HFFc6 (cell line): ENCODE measurements around the gene POU4F1. TPM values are rescaled to one million over a fixed set of nuclear protein-coding genes. Genes with fewer than 3 reads are reported as not detected.

Experiments used
- DNase-seq: peaks from one replicate; pipeline ENCODE4 v3.0.0-alpha.2; 2018
- H3K27ac Mint-ChIP-seq: 2 replicates; pipeline ENCODE4 v1.8.0; 2020; ENCODE audit warnings: mild to moderate bottlenecking, mixed read lengths
- H3K27me3 Mint-ChIP-seq: 2 replicates; pipeline ENCODE4 v1.8.0; 2021; ENCODE audit warnings: mild to moderate bottlenecking, moderate library complexity, mixed read lengths; ENCODE audit not compliant: insufficient read depth
- H3K36me3 Mint-ChIP-seq: 2 replicates; pipeline ENCODE4 v1.8.0; 2021; ENCODE audit warnings: low read depth, mixed read lengths
- H3K4me1 Mint-ChIP-seq: 2 replicates; pipeline ENCODE4 v1.8.0; 2020; ENCODE audit warnings: low read depth, mixed read lengths
- H3K4me3 Mint-ChIP-seq: 2 replicates; pipeline ENCODE4 v1.8.0; 2020; ENCODE audit warnings: mild to moderate bottlenecking, moderate library complexity, mixed read lengths
- H3K9me3 Mint-ChIP-seq: 2 replicates; pipeline ENCODE4 v1.8.0; 2020; ENCODE audit warnings: mild to moderate bottlenecking, mixed read lengths
- total RNA-seq, 6 experiments: library from RNA; stranded (reverse); fragmentation: NEBNext Ultra II Directional; extraction: Animal tissue kit (Norgen Biotek cat#: 25700); gene quantifications; 2 replicates in 1 of 6; 3 replicates in 5 of 6; pipeline ENCODE4 v1.2.3, GENCODE V29; 2021
- TF ChIP-seq, protein P1 (sequence below): fragments of 200-600 bp; sonication (generic); IDR thresholded peaks from 2 replicates; pipeline ENCODE4 v1.5.0; 2021; ENCODE audit warnings: antibody characterized with exemption, mild to moderate bottlenecking

POU4F1 gene
- total RNA-seq, 6 experiments from 2014 or later: not detected

DNA sequence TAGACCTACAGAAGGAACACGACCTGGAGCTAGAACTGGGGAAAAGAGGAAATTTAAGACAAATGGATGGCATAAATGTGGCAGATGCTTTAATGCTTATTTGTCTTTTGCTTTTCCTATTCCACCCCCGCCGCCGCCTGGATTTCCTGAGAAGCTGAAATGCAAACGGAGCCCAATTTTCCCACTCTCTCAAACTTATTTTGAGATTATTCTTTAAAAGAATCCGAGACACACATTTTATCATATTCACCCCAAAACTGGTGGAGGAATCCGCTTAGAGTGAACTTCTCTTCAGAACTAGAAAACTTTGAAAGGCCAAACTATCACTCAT is 5.8 kb downstream of the POU4F1 start:
- Mint-ChIP-seq H3K9me3 (no peaks in the 10 kb centered on the region; the same call in 1 of the 2 replicates), H3K36me3 (no peaks in the 10 kb centered on the region), H3K4me3 (no peak overlapping the region), H3K27ac (no peak overlapping the region), H3K4me1 (peaks cover 9% of the 10 kb centered on the region), H3K27me3 (peaks cover 63% of the 10 kb centered on the region)
- TF ChIP-seq, protein P1, sequence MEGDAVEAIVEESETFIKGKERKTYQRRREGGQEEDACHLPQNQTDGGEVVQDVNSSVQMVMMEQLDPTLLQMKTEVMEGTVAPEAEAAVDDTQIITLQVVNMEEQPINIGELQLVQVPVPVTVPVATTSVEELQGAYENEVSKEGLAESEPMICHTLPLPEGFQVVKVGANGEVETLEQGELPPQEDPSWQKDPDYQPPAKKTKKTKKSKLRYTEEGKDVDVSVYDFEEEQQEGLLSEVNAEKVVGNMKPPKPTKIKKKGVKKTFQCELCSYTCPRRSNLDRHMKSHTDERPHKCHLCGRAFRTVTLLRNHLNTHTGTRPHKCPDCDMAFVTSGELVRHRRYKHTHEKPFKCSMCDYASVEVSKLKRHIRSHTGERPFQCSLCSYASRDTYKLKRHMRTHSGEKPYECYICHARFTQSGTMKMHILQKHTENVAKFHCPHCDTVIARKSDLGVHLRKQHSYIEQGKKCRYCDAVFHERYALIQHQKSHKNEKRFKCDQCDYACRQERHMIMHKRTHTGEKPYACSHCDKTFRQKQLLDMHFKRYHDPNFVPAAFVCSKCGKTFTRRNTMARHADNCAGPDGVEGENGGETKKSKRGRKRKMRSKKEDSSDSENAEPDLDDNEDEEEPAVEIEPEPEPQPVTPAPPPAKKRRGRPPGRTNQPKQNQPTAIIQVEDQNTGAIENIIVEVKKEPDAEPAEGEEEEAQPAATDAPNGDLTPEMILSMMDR: no peak
- no peak for DNase-seq

DNA sequence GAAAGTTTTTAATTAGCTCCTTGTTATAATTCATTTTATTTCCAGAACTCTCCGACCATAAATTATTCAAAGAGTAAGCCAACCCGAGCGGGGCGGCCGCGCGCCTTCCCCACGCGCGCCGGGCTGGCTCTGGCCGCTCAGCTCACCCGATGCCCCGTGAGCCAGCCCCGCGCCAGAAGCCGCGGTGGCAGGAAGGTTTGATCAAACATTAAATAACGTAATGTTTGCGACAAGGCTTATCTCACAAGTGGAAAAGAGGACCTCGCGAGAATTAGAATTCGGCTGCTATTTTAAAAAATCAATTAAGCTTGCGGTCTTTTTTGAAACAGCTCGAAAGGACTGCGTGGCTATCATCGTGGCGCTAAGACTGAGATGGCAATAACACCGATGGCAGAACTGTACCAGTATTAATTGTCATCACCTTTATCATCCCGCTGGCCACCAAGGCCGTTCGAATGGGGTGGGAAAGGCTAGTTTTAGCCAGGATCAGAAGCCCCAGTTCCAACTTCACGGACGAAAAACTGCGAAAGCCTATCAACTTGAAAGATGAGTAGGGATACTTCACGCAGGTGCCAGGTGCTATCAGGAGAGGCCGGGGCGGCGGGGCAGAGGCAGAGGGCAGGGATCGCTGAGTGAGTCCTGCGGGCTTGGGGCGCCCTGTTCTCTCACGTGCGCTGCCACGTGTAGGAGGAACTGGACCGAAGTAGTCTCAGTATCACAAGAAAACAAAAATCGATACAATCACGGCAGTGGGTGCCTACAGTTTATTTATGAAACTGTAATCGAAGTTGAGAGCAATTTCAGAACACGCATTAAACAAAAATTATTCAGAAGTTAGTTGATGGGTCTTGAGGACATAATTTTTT is 6.4 kb downstream of the POU4F1 start:
- no peak for DNase-seq
- Mint-ChIP-seq H3K27me3 (peaks cover 61% of the 10 kb centered on the region), H3K36me3 (no peaks in the 10 kb centered on the region), H3K27ac (no peak overlapping the region), H3K4me1 (peaks cover 5% of the 10 kb centered on the region; the same call in 1 of the 2 replicates), H3K9me3 (no peaks in the 10 kb centered on the region), H3K4me3 (no peak overlapping the region)
- TF ChIP-seq, protein P1: no peak

DNA sequence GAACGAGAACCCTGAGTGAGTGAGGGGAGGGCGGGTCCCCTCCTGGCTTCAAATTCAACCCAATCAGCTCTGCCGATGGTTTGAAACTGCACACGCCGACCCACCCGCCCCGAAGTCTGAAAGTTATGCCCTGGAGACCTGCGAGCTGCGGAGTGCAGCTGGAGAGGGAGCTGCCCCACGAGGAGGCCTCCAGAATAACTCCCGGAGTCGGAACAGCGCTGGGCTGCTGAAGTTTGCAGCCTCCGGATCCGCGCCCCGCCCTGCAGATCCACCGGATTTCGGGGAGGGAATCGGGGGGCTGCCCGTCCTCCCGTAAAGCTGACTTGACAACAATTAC is 7.0 kb downstream of the POU4F1 start:
- H3K27me3 Mint-ChIP-seq: peaks cover 61% of the 10 kb centered on the region

DNA sequence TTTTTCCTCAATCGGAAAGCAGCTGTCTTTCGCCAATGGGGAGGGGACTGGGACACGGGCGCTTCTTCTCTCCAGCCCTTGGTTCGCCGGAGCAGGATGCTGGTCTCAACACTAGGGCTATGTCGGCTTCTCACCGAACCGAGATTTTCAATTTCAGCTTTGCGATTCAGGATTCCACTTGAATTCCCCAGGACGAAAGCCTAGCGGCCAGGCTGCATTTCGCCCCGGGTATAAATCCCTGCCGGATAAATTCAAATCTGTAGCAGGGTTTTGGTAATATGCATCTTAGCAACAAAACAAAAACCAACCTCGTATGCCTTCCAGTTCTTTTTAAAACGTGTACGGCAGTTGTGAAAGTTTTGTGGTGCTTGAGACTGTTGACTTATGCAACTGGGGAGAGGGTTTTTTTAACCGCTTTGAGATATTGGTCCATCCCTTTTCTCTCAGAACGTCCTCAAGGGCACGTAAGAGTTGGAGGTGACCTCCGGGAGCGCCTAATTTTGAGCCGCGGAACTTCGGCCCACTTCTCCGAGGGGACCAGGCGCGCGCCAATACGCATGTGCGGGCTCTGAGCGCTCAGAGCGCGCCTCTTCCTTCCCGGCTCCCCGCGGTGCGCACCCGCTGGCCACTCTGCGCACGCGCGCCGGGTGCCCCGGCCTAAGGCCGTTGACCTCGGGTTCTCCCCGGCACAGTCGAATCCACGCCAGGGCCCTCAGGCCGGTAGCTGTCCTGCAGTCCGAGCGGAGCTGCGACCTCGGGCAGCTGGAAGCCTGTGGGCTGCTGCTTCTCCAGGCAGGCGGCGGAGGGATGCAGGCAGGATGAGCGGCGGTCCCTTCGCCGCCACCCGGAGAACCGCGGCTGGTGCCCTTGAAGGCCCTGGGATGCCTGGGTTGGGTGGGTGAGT is 7.6 kb downstream of the POU4F1 start:
- Mint-ChIP-seq H3K9me3 (no peaks in the 10 kb centered on the region), H3K27me3 (peaks cover 55% of the 10 kb centered on the region), H3K4me3 (no peak overlapping the region), H3K36me3 (no peaks in the 10 kb centered on the region), H3K27ac (no peak overlapping the region), H3K4me1 (peaks cover 3% of the 10 kb centered on the region; the same call in 1 of the 2 replicates)
- DNase-seq: no peak
- TF ChIP-seq, protein P1: no peak

More for the DNA sequence above, 7.0 kb downstream of the POU4F1 start:
- Mint-ChIP-seq H3K4me1 (peaks cover 5% of the 10 kb centered on the region; the same call in 1 of the 2 replicates), H3K4me3 (no peak overlapping the region), H3K27ac (no peak overlapping the region), H3K36me3 (no peaks in the 10 kb centered on the region), H3K9me3 (no peaks in the 10 kb centered on the region)
- DNase-seq: no peak
- TF ChIP-seq, protein P1: no peak

DNA sequence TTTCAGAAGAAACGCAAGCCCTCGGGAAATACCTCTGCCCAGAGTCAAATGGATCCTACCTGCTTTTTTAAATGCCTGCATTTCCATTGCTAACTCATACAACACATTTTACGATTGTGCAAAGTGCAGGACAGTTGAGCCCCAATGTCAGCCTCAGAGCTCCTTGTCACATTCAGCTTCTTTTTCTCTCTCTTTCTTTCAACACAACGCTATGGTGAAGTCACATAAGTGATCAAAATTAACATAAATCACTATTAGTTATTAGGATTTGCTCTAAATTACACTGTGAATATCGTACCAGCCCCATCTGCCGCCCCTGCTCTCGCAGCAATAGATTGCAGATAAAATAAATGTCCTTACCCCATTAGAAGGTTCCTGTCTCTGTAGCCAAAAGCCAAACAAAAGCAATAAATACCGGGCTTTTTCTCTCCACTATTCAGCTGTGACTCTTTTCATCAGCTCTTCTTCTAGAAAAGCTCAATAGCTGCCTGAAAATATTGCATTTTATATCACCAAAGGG is 8.8 kb downstream of the POU4F1 start:
- Mint-ChIP-seq H3K27ac (no peak overlapping the region), H3K36me3 (no peaks in the 10 kb centered on the region), H3K9me3 (no peaks in the 10 kb centered on the region), H3K27me3 (peaks cover 44% of the 10 kb centered on the region), H3K4me1 (no peaks in the 10 kb centered on the region), H3K4me3 (no peak overlapping the region)
- TF ChIP-seq, protein P1: no peak
- no peak for DNase-seq
